H1 (cell line): ENCODE results near the gene LCN15. TPM values are rescaled to one million over a fixed set of nuclear protein-coding genes. Genes with fewer than 3 reads are reported as not detected.

Experiments used
- CTCF ChIA-PET: fragments of 300-600 bp; sonication (Branson Sonifier 250); formaldehyde crosslinking; loops from one replicate; lab custom pipeline; 2021; ENCODE audit not compliant: partially characterized antibody; lab: Charles Lee
- POLR2A ChIA-PET: fragments of 300-600 bp; sonication (Branson Sonifier 250); formaldehyde crosslinking; loops from one replicate; lab custom pipeline; 2021; ENCODE audit warnings: inconsistent platforms; ENCODE audit not compliant: partially characterized antibody; lab: Charles Lee
- DNase-seq, 2 experiments: peaks; one replicate each; pipeline versions ENCODE4 v3.0.0 to v3.0.0-alpha.2; 2010 to 2022; ENCODE audit warnings: low spot score in 2 of 2, low read depth in 1 of 2, mixed read lengths in 1 of 2
- FAIRE-seq: peaks from 2 replicates; lab custom pipeline; 2011; peaks lifted over from hg19 to GRCh38; lab: Jason Lieb, UNC
- H2AFZ ChIP-seq: 2 replicates; pipeline ENCODE4 v1.8.1; 2012; ENCODE audit warnings: low read length, inconsistent platforms
- H2AK5ac ChIP-seq: 2 replicates; pipeline ENCODE4 v1.6.1; 2013; ENCODE audit warnings: low read depth, low read length
- H2BK120ac ChIP-seq: replicated peaks from 2 replicates; pipeline ENCODE3; 2013; ENCODE audit warnings: low read depth, low read length, inconsistent platforms
- H2BK12ac ChIP-seq: 2 replicates; pipeline ENCODE4 v1.6.1; 2013; ENCODE audit warnings: low read depth, low read length
- H2BK15ac ChIP-seq: 2 replicates; pipeline ENCODE4 v1.6.1; 2013; ENCODE audit warnings: low read length
- H2BK20ac ChIP-seq: 2 replicates; pipeline ENCODE4 v1.6.1; 2013; ENCODE audit warnings: low read length
- H2BK5ac ChIP-seq: 2 replicates; pipeline ENCODE4 v1.6.1; 2013; ENCODE audit warnings: low read depth, low read length
- H3K14ac ChIP-seq: 2 replicates; pipeline ENCODE4 v1.6.1; 2013; ENCODE audit warnings: inconsistent platforms; ENCODE audit not compliant: insufficient read length
- H3K18ac ChIP-seq: 2 replicates; pipeline ENCODE4 v1.6.1; 2013; ENCODE audit warnings: low read length; ENCODE audit errors: extremely low read depth
- H3K23ac ChIP-seq: 2 replicates; pipeline ENCODE4 v1.6.1; 2013; ENCODE audit warnings: inconsistent platforms; ENCODE audit not compliant: insufficient read length
- H3K23me2 ChIP-seq: 2 replicates; pipeline ENCODE4 v1.6.1; 2013; ENCODE audit warnings: low read depth, low read length
- H3K27ac ChIP-seq: 2 replicates; pipeline ENCODE4 v1.6.1; 2011; ENCODE audit warnings: low read depth, low read length, inconsistent platforms
- H3K27me3 ChIP-seq, 4 experiments: replicated peaks in 1 of 4; 1 replicate in 1 of 4; 2 replicates in 3 of 4; pipeline versions ENCODE4 v1.6.1 to v1.8.1; 2011 to 2013; ENCODE audit warnings: low read length in 3 of 4, mild to moderate bottlenecking in 3 of 4, inconsistent platforms in 2 of 4, mixed read lengths in 2 of 4, moderate library complexity in 1 of 4; ENCODE audit not compliant: control insufficient read depth in 3 of 4, insufficient read depth in 3 of 4; ENCODE audit errors: extremely low read depth in 1 of 4
- H3K36me3 ChIP-seq, 4 experiments: 2 replicates each; pipeline versions ENCODE4 v1.6.1 to v1.8.1; 2011 to 2013; ENCODE audit warnings: mild to moderate bottlenecking in 4 of 4, low read length in 3 of 4, moderate library complexity in 2 of 4, control low read depth in 1 of 4, inconsistent platforms in 1 of 4; ENCODE audit not compliant: insufficient read depth in 4 of 4, control insufficient read depth in 2 of 4
- H3K4ac ChIP-seq: replicated peaks from 2 replicates; pipeline ENCODE3; 2013; ENCODE audit warnings: low read length, low read depth, mixed read lengths, inconsistent platforms; ENCODE audit not compliant: insufficient read length
- H3K4me1 ChIP-seq, 4 experiments: replicated peaks in 1 of 4; 1 replicate in 1 of 4; 2 replicates in 3 of 4; pipeline versions ENCODE4 v1.6.1 to v1.8.1; 2011 to 2013; ENCODE audit warnings: low read length in 3 of 4, inconsistent platforms in 2 of 4, mixed read lengths in 1 of 4; ENCODE audit not compliant: insufficient read depth in 4 of 4, control insufficient read depth in 3 of 4
- H3K4me2 ChIP-seq, 2 experiments: 2 replicates each; pipeline versions ENCODE4 v1.6.1 to v1.8.1; 2011 to 2013; ENCODE audit warnings: low read depth in 2 of 2, low read length in 2 of 2, control low read depth in 1 of 2, inconsistent platforms in 1 of 2, mild to moderate bottlenecking in 1 of 2; ENCODE audit not compliant: insufficient read depth in 1 of 2
- H3K4me3 ChIP-seq, 4 experiments: fragments of 200-600, 300-600 bp in 1 of 4; sonication (generic), shearing (Covaris generic), sonication (Bioruptor Twin) in 1 of 4; 2 replicates each; pipeline versions ENCODE4 v1.5.1 to v1.8.1; 2011 to 2016; ENCODE audit warnings: low read length in 4 of 4, low read depth in 3 of 4, control low read depth in 2 of 4, inconsistent platforms in 2 of 4, mild to moderate bottlenecking in 2 of 4, mixed read lengths in 1 of 4, moderate library complexity in 1 of 4; ENCODE audit not compliant: insufficient read depth in 2 of 4; ENCODE audit errors: extremely low read depth in 1 of 4
- H3K56ac ChIP-seq: replicated peaks from 2 replicates; pipeline ENCODE3; 2013; ENCODE audit warnings: low read depth, mild to moderate bottlenecking, mixed read lengths, low read length, inconsistent platforms; ENCODE audit not compliant: insufficient read length
- H3K79me1 ChIP-seq: 2 replicates; pipeline ENCODE4 v1.6.1; 2013; ENCODE audit warnings: low read depth, low read length, control low read depth
- H3K79me2 ChIP-seq, 2 experiments: 2 replicates each; pipeline versions ENCODE4 v1.6.1 to v1.8.1; 2012 to 2013; ENCODE audit warnings: low read length in 2 of 2, mild to moderate bottlenecking in 2 of 2, inconsistent platforms in 1 of 2; ENCODE audit not compliant: insufficient read depth in 2 of 2, control insufficient read depth in 1 of 2
- H3K9ac ChIP-seq, 4 experiments: replicated peaks in 1 of 4; 1 replicate in 1 of 4; 2 replicates in 3 of 4; pipeline versions ENCODE4 v1.6.1 to v1.8.1; 2011 to 2013; ENCODE audit warnings: low read depth in 3 of 4, low read length in 3 of 4, control low read depth in 2 of 4, mild to moderate bottlenecking in 2 of 4, moderate library complexity in 2 of 4, inconsistent platforms in 1 of 4; ENCODE audit errors: extremely low read depth in 1 of 4
- H3K9me3 ChIP-seq, 2 experiments: 2 replicates each; pipeline versions ENCODE4 v1.6.1 to v1.8.1; 2012 to 2013; ENCODE audit warnings: mild to moderate bottlenecking in 2 of 2, moderate library complexity in 2 of 2, control low read depth in 1 of 2, inconsistent platforms in 1 of 2, low read depth in 1 of 2, low read length in 1 of 2, mixed read lengths in 1 of 2; ENCODE audit not compliant: insufficient read depth in 2 of 2
- H4K20me1 ChIP-seq, 2 experiments: replicated peaks in 1 of 2; 2 replicates each; pipeline versions ENCODE3 to v1.8.1; 2011 to 2013; ENCODE audit warnings: inconsistent platforms in 2 of 2, low read length in 2 of 2, mild to moderate bottlenecking in 1 of 2; ENCODE audit not compliant: insufficient read depth in 2 of 2, control insufficient read depth in 1 of 2
- H4K5ac ChIP-seq: 2 replicates; pipeline ENCODE4 v1.6.1; 2013; ENCODE audit warnings: low read length, low read depth, mixed read lengths, inconsistent platforms; ENCODE audit not compliant: insufficient read length
- H4K8ac ChIP-seq: 2 replicates; pipeline ENCODE4 v1.8.0; 2013; ENCODE audit warnings: mild to moderate bottlenecking, moderate library complexity, low read length, inconsistent platforms; ENCODE audit not compliant: insufficient read depth; ENCODE audit errors: extremely low read depth
- H4K91ac ChIP-seq: replicated peaks from 2 replicates; pipeline ENCODE3; 2013; ENCODE audit warnings: low read length, mixed read lengths, inconsistent platforms; ENCODE audit not compliant: insufficient read length
- CHD1 ChIP-seq: IDR thresholded peaks from 2 replicates; pipeline ENCODE4 v1.6.1; 2012; ENCODE audit warnings: low read depth, low read length, improper control_type of control experiment
- WGBS, 2 experiments: shearing (Covaris generic) in 1 of 2; methylation state at CpG; one replicate each; pipeline versions ENCODE4 v1.1.6 to v1.1.7; 2013 to 2015; ENCODE audit warnings: low lambda C conversion rate in 2 of 2, mixed read lengths in 2 of 2, inconsistent platforms in 1 of 2, low coverage in 1 of 2, missing lambda C conversion rate in 1 of 2; ENCODE audit not compliant: insufficient replicate concordance in 2 of 2, insufficient coverage in 1 of 2, insufficient read length in 1 of 2; ENCODE audit errors: extremely low coverage in 1 of 2, missing lambda C conversion rate in 1 of 2; 5-methylcytosine and 5-hydroxymethylcytosine counted together
- polyA plus RNA-seq, 7 experiments: library from polyadenylated mRNA; depleted of rRNA in 3 of 7; stranded (reverse) in 5 of 7; unstranded in 2 of 7; fragments of >200 nt in 5 of 7; fragments of 200-250 nt in 2 of 7; gene quantifications; 1 replicate in 5 of 7; 2 replicates in 1 of 7; 4 replicates in 1 of 7; pipeline versions ENCODE4 v1.2.1 to v1.2.3, GENCODE V29; 2011 to 2013; ENCODE audit warnings: missing spikeins in 2 of 7, mixed read lengths in 2 of 7
- total RNA-seq: library from RNA; stranded (reverse); fragmentation: NEBNext Ultra II Directional; extraction: Animal tissue kit (Norgen Biotek cat#: 25700); gene quantifications from 2 replicates; pipeline ENCODE4 v1.2.1, GENCODE V29; 2021

The LCN15 gene
- total and polyA plus RNA-seq, 2 of the 8 experiments (the other 6 are each of a cell fraction or from before 2014, with no cell fraction given): 0.08 to 0.47 TPM

GRCh38 chr9:136748201-136748600, 16.1 kb downstream of the LCN15 start, which contains the start of gene LCN6:
TSS of gene LCN6 (minus strand) at chr9:136748525. CDS start at chr9:136748483, 42 bp downstream.
- Histone ChIP-seq H4K8ac (0 out of 2 replicates have a peak within 1 kb of the TSS, but pooled peaks have one; percentile 3), H4K91ac (peak within 1 kb of the TSS; percentile 54), H3K27ac (no peak within 1 kb of the TSS), H3K36me3 (no peaks in the 10 kb centered on the region), H2AK5ac (no peak within 1 kb of the TSS), H3K23ac (no peak within 1 kb of the TSS), H2BK20ac (no peak within 1 kb of the TSS), H3K4me1 (peaks cover 0 to 3% (median under 1%) of the 10 kb centered on the region in 4 experiments; a peak in 2 of 7 replicates), H4K20me1 (no peaks in the 10 kb centered on the region), H3K9me3 (peaks cover 3 to 6% of the 10 kb centered on the region in 2 experiments; a peak in 1 of 4 replicates), H2AFZ (no peak within 1 kb of the TSS), H4K5ac (no peak within 1 kb of the TSS), H3K79me1 (no peaks in the 10 kb centered on the region), H2BK15ac (no peak within 1 kb of the TSS; the same call in 1 of the 2 replicates), H3K9ac (no peak within 1 kb of the TSS), H2BK120ac (no peak within 1 kb of the TSS), H3K14ac (no peak within 1 kb of the TSS), H3K4me2 (no peak within 1 kb of the TSS), H3K27me3 (no peaks in the 10 kb centered on the region), H3K23me2 (no peaks in the 10 kb centered on the region; the same call in 1 of the 2 replicates), H2BK12ac (0 out of 2 replicates have a peak within 1 kb of the TSS, but pooled peaks have one; percentile 17), H3K56ac (no peak within 1 kb of the TSS), H3K18ac (no peak within 1 kb of the TSS), H2BK5ac (no peak within 1 kb of the TSS), H3K4me3 (no peak within 1 kb of the TSS), H3K79me2 (no peaks in the 10 kb centered on the region), H3K4ac (no peak within 1 kb of the TSS)
- ChIA-PET CTCF (interaction anchor here (1.7 to 2.7 kb wide), 3 partner anchors 10 to 77 kb away, joined by 4 to 9 read pairs (median 5); partner anchors contain the start of gene LCN8), POLR2A (interaction anchor here (11.7 kb wide), 1 partner anchor 18 kb away, joined by 137 read pairs; no protein-coding TSS in a partner anchor)
- FAIRE-seq (no peak), DNase-seq (no peak)
- no peak for TF ChIP-seq CHD1
- WGBS, 2 experiments: 85% methylated on average over 8 of the region's 8 CpGs; no CpG with 5 or more reads in 1 of the 2 experiments
